IMR-90 (cell line): ENCODE results near the gene GLRX3. TPM values are rescaled to one million over a fixed set of nuclear protein-coding genes. Genes with fewer than 3 reads are reported as not detected.
A peak's percentile ranks its signal among the peaks of the same experiment; 100 is the strongest.

Experiments
- ATAC-seq: fragments of 200-7000 bp; cut with Tn5 transposase; 2 replicates; pipeline ENCODE4 v1.9.1; 2020; ENCODE audit warnings: low read depth, mild to moderate bottlenecking, moderate library complexity
- BruUV-seq: library from RNA; stranded (reverse); fragments of 400-500 nt; replicated peaks from 2 replicates; lab custom pipeline; 2021; lab: Mats Ljungman, UMichigan
- CTCF ChIA-PET: fragments of 300-600 bp; formaldehyde crosslinking; extraction: SDS; loops from one replicate; lab custom pipeline; 2021; ENCODE audit warnings: antibody characterized with exemption; lab: Yijun Ruan, JAX
- POLR2A ChIA-PET: fragments of 300-600 bp; sonication (Branson Sonifier 250); formaldehyde crosslinking; loops from one replicate; lab custom pipeline; 2022; ENCODE audit warnings: antibody characterized with exemption; ENCODE audit not compliant: unreplicated experiment; lab: Charles Lee
- DNase-seq: peaks from one replicate; pipeline ENCODE4 v3.0.0; 2013
- H2AFZ ChIP-seq: replicated peaks from 2 replicates; pipeline ENCODE3; 2013; ENCODE audit warnings: low read length, mild to moderate bottlenecking; ENCODE audit not compliant: poor library complexity
- H2AK5ac ChIP-seq: 2 replicates; pipeline ENCODE4 v1.6.1; 2013; ENCODE audit warnings: low read depth, low read length, inconsistent platforms
- H2AK9ac ChIP-seq: replicated peaks from 2 replicates; pipeline ENCODE3; 2013; ENCODE audit warnings: mild to moderate bottlenecking, low read depth, low read length, moderate library complexity; ENCODE audit not compliant: poor library complexity
- H2BK120ac ChIP-seq: 2 replicates; pipeline ENCODE4 v1.6.1; 2013; ENCODE audit warnings: low read depth, low read length, inconsistent platforms
- H2BK15ac ChIP-seq: 3 replicates; pipeline ENCODE4 v1.6.1; 2013; ENCODE audit warnings: low read depth, low read length, inconsistent platforms
- H2BK20ac ChIP-seq: 2 replicates; pipeline ENCODE4 v1.6.1; 2013; ENCODE audit warnings: low read depth, mild to moderate bottlenecking, inconsistent platforms, low read length, moderate library complexity
- H2BK5ac ChIP-seq: 2 replicates; pipeline ENCODE4 v1.6.1; 2013; ENCODE audit warnings: mild to moderate bottlenecking, low read depth, low read length, inconsistent platforms; ENCODE audit not compliant: poor library complexity, severe bottlenecking
- H3K14ac ChIP-seq: replicated peaks from 2 replicates; pipeline ENCODE4 v1.6.1; 2013; ENCODE audit warnings: low read depth, low read length, inconsistent platforms
- H3K18ac ChIP-seq: 2 replicates; pipeline ENCODE4 v1.6.1; 2013; ENCODE audit warnings: low read depth, low read length, control low read depth
- H3K23ac ChIP-seq: 2 replicates; pipeline ENCODE4 v1.6.1; 2013; ENCODE audit warnings: low read depth, low read length, inconsistent platforms
- H3K27ac ChIP-seq: 2 replicates; pipeline ENCODE4 v1.5.1; 2013; ENCODE audit warnings: mild to moderate bottlenecking, control low read depth, low read length; ENCODE audit not compliant: insufficient read depth
- H3K27me3 ChIP-seq: 2 replicates; pipeline ENCODE4 v1.6.1; 2013; ENCODE audit warnings: low read length; ENCODE audit not compliant: control insufficient read depth, insufficient read depth
- H3K36me3 ChIP-seq: 2 replicates; pipeline ENCODE4 v1.6.1; 2013; ENCODE audit warnings: low read length, mixed read lengths; ENCODE audit not compliant: control insufficient read depth, insufficient read depth
- H3K4ac ChIP-seq: 2 replicates; pipeline ENCODE4 v1.6.1; 2013; ENCODE audit warnings: low read depth, low read length, inconsistent platforms
- H3K4me1 ChIP-seq: 2 replicates; pipeline ENCODE4 v1.6.1; 2013; ENCODE audit warnings: low read length, mixed read lengths; ENCODE audit not compliant: control insufficient read depth, insufficient read depth
- H3K4me2 ChIP-seq: 2 replicates; pipeline ENCODE4 v1.6.1; 2013; ENCODE audit warnings: low read depth, mild to moderate bottlenecking, control low read depth, low read length, moderate library complexity
- H3K4me3 ChIP-seq: 2 replicates; pipeline ENCODE4 v1.5.1; 2013; ENCODE audit warnings: low read depth, mild to moderate bottlenecking, control low read depth, low read length, moderate library complexity; ENCODE audit not compliant: insufficient read depth
- H3K56ac ChIP-seq: 2 replicates; pipeline ENCODE4 v1.6.1; 2013; ENCODE audit warnings: low read length, inconsistent platforms; ENCODE audit not compliant: insufficient read depth; ENCODE audit errors: extremely low read depth
- H3K79me1 ChIP-seq, 2 experiments: 2 replicates each; pipeline ENCODE4 v1.6.1; 2013; ENCODE audit warnings: low read length in 2 of 2, inconsistent platforms in 1 of 2, low read depth in 1 of 2
- H3K9ac ChIP-seq: 2 replicates; pipeline ENCODE4 v1.6.1; 2013; ENCODE audit warnings: low read depth, low read length, control low read depth
- H3K9me1 ChIP-seq: 2 replicates; pipeline ENCODE4 v1.6.1; 2013; ENCODE audit warnings: low read length, inconsistent platforms; ENCODE audit not compliant: insufficient read depth
- H3K9me3 ChIP-seq: 2 replicates; pipeline ENCODE4 v1.6.1; 2013; ENCODE audit warnings: low read length; ENCODE audit not compliant: control insufficient read depth, insufficient read depth
- H4K20me1 ChIP-seq: 2 replicates; pipeline ENCODE4 v1.6.1; 2013; ENCODE audit warnings: low read length, inconsistent platforms; ENCODE audit not compliant: insufficient read depth
- H4K5ac ChIP-seq: 2 replicates; pipeline ENCODE4 v1.6.1; 2013; ENCODE audit warnings: mild to moderate bottlenecking, low read depth, low read length, control low read depth
- H4K8ac ChIP-seq, 2 experiments: 2 replicates each; pipeline ENCODE4 v1.6.1; 2013; ENCODE audit warnings: low read depth in 2 of 2, low read length in 2 of 2, control low read depth in 1 of 2, inconsistent platforms in 1 of 2
- H4K91ac ChIP-seq: 2 replicates; pipeline ENCODE4 v1.6.1; 2013; ENCODE audit warnings: low read depth, low read length, inconsistent platforms; ENCODE audit not compliant: insufficient read depth
- BHLHE40 ChIP-seq: fragments of 150-350 bp; IDR thresholded peaks from 2 replicates; pipeline ENCODE4 v1.6.1; 2016; ENCODE audit warnings: mild to moderate bottlenecking, low read depth, low read length
- CEBPB ChIP-seq: IDR thresholded peaks from 2 replicates; pipeline ENCODE4 v1.6.1; 2012; ENCODE audit warnings: low read depth, low read length, improper control_type of control experiment
- CHD1 ChIP-seq: IDR thresholded peaks from 2 replicates; pipeline ENCODE4 v1.6.1; 2012; ENCODE audit warnings: low read depth, low read length, improper control_type of control experiment
- CTCF ChIP-seq: conservative IDR thresholded peaks from 2 replicates; pipeline ENCODE4 v1.5.1; 2012; ENCODE audit warnings: mild to moderate bottlenecking, low read depth, low read length, improper control_type of control experiment
- ELK1 ChIP-seq: fragments of 150-350 bp; IDR thresholded peaks from 2 replicates; pipeline ENCODE4 v1.6.1; 2016; ENCODE audit warnings: low read depth, mild to moderate bottlenecking, low read length, moderate library complexity, borderline replicate concordance
- FOS ChIP-seq: fragments of 150-350 bp; IDR thresholded peaks from 2 replicates; pipeline ENCODE4 v1.6.1; 2016; ENCODE audit warnings: low read depth, low read length
- MAFK ChIP-seq: IDR thresholded peaks from 2 replicates; pipeline ENCODE4 v1.6.1; 2012; ENCODE audit warnings: low read depth, low read length, improper control_type of control experiment
- MAZ ChIP-seq: IDR thresholded peaks from 2 replicates; pipeline ENCODE4 v1.6.1; 2012; ENCODE audit warnings: low read depth, mild to moderate bottlenecking, low read length, improper control_type of control experiment, moderate library complexity, borderline replicate concordance
- MXI1 ChIP-seq: IDR thresholded peaks from 2 replicates; pipeline ENCODE4 v1.6.1; 2012; ENCODE audit warnings: low read depth, mild to moderate bottlenecking, low read length, moderate library complexity, borderline replicate concordance
- NFE2L2 ChIP-seq: fragments of 150-350 bp; IDR thresholded peaks from 2 replicates; pipeline ENCODE4 v1.6.1; 2016; ENCODE audit warnings: low read depth, mild to moderate bottlenecking, low read length
- POLR2A ChIP-seq: IDR thresholded peaks from 2 replicates; pipeline ENCODE4 v1.6.1; 2012; ENCODE audit warnings: mild to moderate bottlenecking, low read depth, low read length
- RAD21 ChIP-seq: IDR thresholded peaks from 2 replicates; pipeline ENCODE4 v1.6.1; 2012; ENCODE audit warnings: low read length, improper control_type of control experiment
- RCOR1 ChIP-seq: IDR thresholded peaks from 2 replicates; pipeline ENCODE4 v1.6.1; 2012; ENCODE audit warnings: mild to moderate bottlenecking, low read length, improper control_type of control experiment; ENCODE audit not compliant: insufficient replicate concordance
- RFX5 ChIP-seq: IDR thresholded peaks from 2 replicates; pipeline ENCODE4 v1.8.0; 2012; ENCODE audit warnings: low read depth, mild to moderate bottlenecking, low read length, moderate library complexity
- SMC3 ChIP-seq: fragments of 150-350 bp; IDR thresholded peaks from 2 replicates; pipeline ENCODE4 v1.6.1; 2016; ENCODE audit warnings: low read depth, mild to moderate bottlenecking, antibody characterized with exemption, low read length, moderate library complexity
- USF2 ChIP-seq: fragments of 150-350 bp; IDR thresholded peaks from 2 replicates; pipeline ENCODE4 v1.6.1; 2017; ENCODE audit warnings: mild to moderate bottlenecking, antibody characterized with exemption, low read length, low read depth
- WGBS, 2 experiments: methylation state at CpG; one replicate each; pipeline versions ENCODE4 v1.1.5 to v1.1.7; 2013; ENCODE audit warnings: missing lambda C conversion rate in 2 of 2; ENCODE audit not compliant: insufficient read length in 1 of 2; ENCODE audit errors: extremely low coverage in 2 of 2; 5-methylcytosine and 5-hydroxymethylcytosine counted together
- dilution Hi-C: fragments of 300-500 bp; cut with HindIII; formaldehyde crosslinking; loops from one replicate; pipeline ENCODE4 v1.14.3; 2018; ENCODE audit warnings: low sequenced_read_pairs; ENCODE audit not compliant: unreplicated experiment
- in situ Hi-C: fragments of 300-500 bp; cut with MboI; formaldehyde crosslinking; loops from 3 replicates; pipeline ENCODE4 v1.14.3; 2019; ENCODE audit warnings: low sequenced_read_pairs, inconsistent platforms, mixed read lengths
- intact Hi-C: fragments of 100-400 bp; cut with micrococcal nuclease; formaldehyde crosslinking; loops from 2 replicates; pipeline ENCODE4 v1.10.0; 2022
- polyA plus RNA-seq, 3 experiments: library from polyadenylated mRNA; depleted of rRNA; stranded (reverse); fragments of >200 nt; gene quantifications; 2 replicates each; pipeline ENCODE4 v1.2.3, GENCODE V29; 2012; ENCODE audit warnings: low replicate concordance in 1 of 3
- total RNA-seq: library from RNA; depleted of rRNA; stranded (reverse); fragments of >200 nt; gene quantifications from 2 replicates; pipeline ENCODE4 v1.2.3, GENCODE V29; 2012

The GLRX3 gene
- total and polyA plus RNA-seq, 2 of the 4 experiments (the other 2 are of a cell fraction), result 78.7 to 81.7 TPM

GRCh38 chr10:130181858-130182257 is 45.7 kb downstream of the GLRX3 start:
- H3K23ac ChIP-seq, result no peak overlapping the region
- no peak overlapping the region for H3K4me2 ChIP-seq
- DNase-seq, result no peak
- no peak overlapping the region for H2BK120ac ChIP-seq
- H3K4ac ChIP-seq, result no peak overlapping the region
- no peak overlapping the region for H4K5ac ChIP-seq
- no peak overlapping the region for H3K56ac ChIP-seq
- H4K91ac ChIP-seq, result no peak overlapping the region
- H2AK5ac ChIP-seq, result no peak overlapping the region
- TF ChIP-seq RCOR1 (no peak), RFX5 (no peak), MAFK (no peak), POLR2A (no peak), MAZ (no peak), NFE2L2 (no peak), BHLHE40 (no peak), RAD21 (no peak), MXI1 (no peak), CEBPB (no peak), CTCF (no peak), CHD1 (no peak), SMC3 (no peak), USF2 (no peak), FOS (no peak), ELK1 (no peak)
- no peak overlapping the region for H3K4me3 ChIP-seq
- POLR2A ChIA-PET, result no interaction called here
- no TSS peak for BruUV-seq
- no peak overlapping the region for H3K27ac ChIP-seq
- dilution Hi-C loops, result no loop called here
- no peaks in the 10 kb centered on the region for H3K4me1 ChIP-seq
- no peak overlapping the region for H3K18ac ChIP-seq
- H3K14ac ChIP-seq, result no peak overlapping the region
- no peak overlapping the region for H3K9ac ChIP-seq
- in situ Hi-C loops, result loop anchor here (25.0 kb wide), 1 partner anchor 1830 kb away; no protein-coding TSS in a partner anchor
- H2BK15ac ChIP-seq, result no peak overlapping the region
- no peaks in the 10 kb centered on the region for H3K9me3 ChIP-seq
- intact Hi-C loops, result no loop called here
- 50% methylated on average over 2 of the region's 5 CpGs; no CpG with 5 or more reads in 1 of the 2 experiments for WGBS, 2 experiments
- H3K79me1 ChIP-seq, result peaks cover 11 to 12% of the 10 kb centered on the region in 2 experiments; a peak in 3 of 4 replicates
- H3K9me1 ChIP-seq, result no peaks in the 10 kb centered on the region
- no peak overlapping the region for H2BK5ac ChIP-seq
- ATAC-seq, result no peak
- CTCF ChIA-PET, result no interaction called here
- H4K20me1 ChIP-seq, result no peaks in the 10 kb centered on the region
- no peak overlapping the region for H2BK20ac ChIP-seq
- H3K27me3 ChIP-seq, result no peaks in the 10 kb centered on the region
- H2AK9ac ChIP-seq, result peak overlapping the region; percentile 34
- peaks cover 44% of the 10 kb centered on the region for H3K36me3 ChIP-seq
- no peak overlapping the region for H4K8ac ChIP-seq
- no peak overlapping the region for H2AFZ ChIP-seq
